ENCODE data around the gene TRAK1. TPM values are rescaled to one million over a fixed set of nuclear protein-coding genes. Genes with fewer than 3 reads are reported as not detected.

Gene TRAK1
- total RNA-seq, 1 experiment from 2014 or later, result 7.1 TPM

DNA sequence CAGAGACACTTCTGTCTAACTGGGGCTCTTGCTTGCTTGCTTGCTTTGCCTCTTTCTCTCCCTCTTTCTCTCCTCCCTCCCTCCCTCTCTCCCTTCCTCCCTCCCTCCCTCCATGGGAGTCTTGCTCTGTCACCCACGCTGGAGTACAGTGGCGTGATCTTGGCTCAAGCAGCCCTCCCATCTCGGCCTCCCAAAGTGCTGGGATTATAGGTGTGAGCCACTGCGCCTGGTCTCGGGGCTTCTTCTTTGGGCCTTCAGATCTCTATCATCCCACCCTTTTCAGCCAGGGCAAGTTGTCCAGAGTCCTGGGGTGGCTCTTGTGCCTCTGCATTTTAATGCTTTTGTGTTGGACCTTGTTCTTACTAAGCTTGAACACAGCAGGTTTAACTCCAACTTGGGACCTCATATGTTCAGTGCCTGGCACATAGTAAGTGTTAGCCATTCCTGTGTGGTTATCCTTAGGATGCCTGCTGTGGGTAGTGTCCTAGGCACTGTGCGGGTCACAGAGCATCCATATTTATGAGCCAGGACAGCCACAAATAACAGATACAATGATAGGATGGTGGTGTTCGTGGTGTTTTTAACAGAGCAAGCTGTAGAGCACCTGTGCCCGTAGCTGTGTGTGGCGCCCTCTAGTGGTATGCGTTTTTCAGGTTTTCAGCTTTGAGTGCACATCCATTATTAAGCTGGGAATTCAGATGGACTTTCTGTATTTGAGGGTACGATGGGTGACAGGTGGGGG, 99.7 kb downstream of the TRAK1 start:
- peak; percentile 41 for DNase-seq
- H3K4me3 ChIP-seq, result no peak overlapping the region
- no peaks in the 10 kb centered on the region for H3K27me3 ChIP-seq
- H3K9me3 ChIP-seq, result no peaks in the 10 kb centered on the region
- H3K36me3 ChIP-seq, result no peaks in the 10 kb centered on the region

DNA sequence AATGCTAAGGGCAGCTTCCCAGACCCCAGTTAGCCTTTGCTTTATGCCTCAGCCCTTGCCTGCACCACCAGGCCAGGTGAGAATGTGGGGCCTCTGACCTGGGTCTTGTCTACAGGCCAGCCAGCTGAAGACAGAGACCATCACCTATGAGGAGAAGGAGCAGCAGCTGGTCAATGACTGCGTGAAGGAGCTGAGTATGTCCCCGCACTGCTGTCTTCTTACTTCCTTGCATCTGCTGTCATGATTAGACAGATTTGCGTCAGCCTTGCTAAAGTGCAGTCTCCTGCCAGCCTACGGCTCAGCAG, 100.2 kb downstream of the TRAK1 start:
- DNase-seq, result no peak
- H3K4me3 ChIP-seq, result no peak overlapping the region
- no peaks in the 10 kb centered on the region for H3K27me3 ChIP-seq
- no peaks in the 10 kb centered on the region for H3K9me3 ChIP-seq
- H3K36me3 ChIP-seq, result no peaks in the 10 kb centered on the region

DNA sequence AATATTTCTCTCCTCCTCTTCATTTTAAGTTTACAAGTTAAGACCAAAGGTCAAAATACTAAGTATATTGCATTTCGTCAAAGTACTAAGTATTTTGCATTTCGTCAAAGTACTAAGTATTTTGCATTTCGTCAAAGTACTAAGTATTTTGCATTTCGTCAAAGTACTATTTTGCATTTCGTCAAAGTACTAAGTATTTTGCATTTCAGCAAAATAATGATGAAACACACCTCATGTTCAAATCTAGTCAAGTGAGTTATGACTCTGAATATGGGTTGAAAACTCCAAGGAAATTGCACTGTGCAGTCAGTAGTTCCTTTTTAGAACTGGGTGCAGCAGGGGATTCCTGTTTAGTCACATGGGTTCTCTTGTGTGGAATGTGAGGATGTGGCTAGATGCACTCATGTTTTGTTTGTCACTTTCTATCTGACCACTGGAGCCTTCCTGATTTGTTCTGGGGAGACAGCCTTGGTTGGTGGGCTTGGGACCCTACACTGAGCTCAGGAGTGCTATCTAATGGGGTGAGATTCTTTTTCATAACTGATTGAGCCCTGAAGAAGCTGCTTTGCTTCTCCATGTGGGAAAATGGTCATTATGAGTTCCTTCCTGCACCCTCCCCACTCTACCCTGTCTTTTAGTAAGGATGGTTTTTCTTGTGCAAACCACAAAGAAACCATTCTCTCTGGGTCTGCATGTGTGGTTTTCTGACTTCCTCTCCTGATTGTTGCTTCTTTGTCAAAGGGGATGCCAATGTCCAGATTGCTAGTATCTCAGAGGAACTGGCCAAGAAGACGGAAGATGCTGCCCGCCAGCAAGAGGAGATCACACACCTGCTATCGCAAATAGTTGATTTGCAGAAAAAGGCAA, 101.4 kb downstream of the TRAK1 start:
- Histone ChIP-seq H3K36me3 (no peaks in the 10 kb centered on the region), H3K27me3 (no peaks in the 10 kb centered on the region), H3K9me3 (no peaks in the 10 kb centered on the region), H3K4me3 (no peak overlapping the region)
- DNase-seq, result no peak

DNA sequence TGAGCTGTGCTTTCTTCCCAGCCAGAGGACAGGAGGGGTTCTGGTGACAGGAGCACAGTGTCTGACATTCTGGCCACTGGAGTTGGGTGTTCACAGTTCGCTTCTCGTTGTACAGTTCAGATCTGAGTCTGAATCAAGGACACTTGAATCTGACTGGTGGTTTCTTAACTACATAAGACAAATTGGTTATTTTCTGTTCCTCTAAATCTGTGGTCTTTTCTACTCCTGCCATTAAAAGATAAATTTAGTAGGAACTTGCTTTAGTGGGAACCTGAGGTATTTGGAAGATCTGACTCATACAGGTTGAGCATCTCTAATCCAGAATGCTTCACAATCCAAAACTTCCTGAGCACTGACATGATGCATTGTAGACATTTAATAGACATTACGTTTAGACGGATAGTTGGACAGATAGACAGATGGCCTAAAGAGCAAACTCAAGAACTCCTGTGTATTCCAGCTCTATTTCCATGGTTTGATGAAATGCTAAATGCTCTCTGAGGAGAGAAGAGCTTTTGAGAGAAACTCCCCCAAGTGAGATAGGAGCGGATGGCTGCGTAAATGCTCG, 103.9 kb downstream of the TRAK1 start:
- no peak for DNase-seq
- no peak overlapping the region for H3K4me3 ChIP-seq
- no peaks in the 10 kb centered on the region; the same call in 1 of the 2 replicates for H3K36me3 ChIP-seq

DNA sequence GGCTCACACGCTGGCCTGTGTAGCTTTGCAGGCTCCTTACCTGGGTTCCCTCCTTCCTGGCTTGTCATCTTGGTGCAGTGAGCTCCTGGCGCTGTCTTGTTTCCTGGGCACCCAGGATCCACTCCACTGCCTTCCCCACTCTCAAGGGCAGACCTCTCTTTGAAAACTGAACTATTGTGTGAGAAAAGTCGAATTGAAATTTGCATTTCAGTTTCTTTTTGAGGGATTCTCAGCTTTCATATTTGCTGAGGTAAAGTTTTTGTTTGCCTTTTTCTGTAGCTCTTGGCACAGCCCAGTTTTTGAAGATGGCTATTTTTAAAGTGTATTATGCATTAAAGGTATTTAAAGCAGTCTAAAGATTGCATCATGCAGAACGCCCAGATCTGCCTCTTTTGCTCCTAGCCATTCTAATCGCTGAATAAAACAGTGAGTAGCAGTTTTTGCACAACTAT, 104.7 kb downstream of the TRAK1 start:
- no peak overlapping the region for H3K4me3 ChIP-seq
- no peaks in the 10 kb centered on the region for H3K9me3 ChIP-seq
- H3K36me3 ChIP-seq, result no peaks in the 10 kb centered on the region; the same call in 1 of the 2 replicates
- no peaks in the 10 kb centered on the region for H3K27me3 ChIP-seq
- no peak for DNase-seq

More for the DNA sequence above, 103.9 kb downstream of the TRAK1 start:
- Histone ChIP-seq H3K9me3 (no peaks in the 10 kb centered on the region), H3K27me3 (no peaks in the 10 kb centered on the region)

DNA sequence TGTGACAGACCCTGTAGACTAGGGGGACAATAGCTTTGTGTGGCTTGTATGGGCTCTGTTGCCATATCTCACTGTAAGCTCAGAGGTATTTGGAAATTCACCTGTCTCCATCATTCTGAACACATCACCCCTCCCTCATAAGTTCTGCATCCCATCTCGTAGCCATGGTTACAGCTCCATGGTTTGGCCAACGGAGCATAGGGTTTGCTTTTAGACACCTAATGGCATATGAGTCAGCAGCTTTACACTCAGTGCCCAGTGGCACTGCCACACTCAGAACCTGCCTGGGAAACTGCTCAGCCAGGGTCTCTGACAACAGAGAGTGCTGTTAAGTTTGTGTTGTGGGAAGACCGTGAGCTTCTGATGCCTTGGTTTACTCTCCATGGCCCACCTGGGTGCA, 107.6 kb downstream of the TRAK1 start:
- DNase-seq, result no peak
- no peaks in the 10 kb centered on the region; the same call in 1 of the 2 replicates for H3K36me3 ChIP-seq
- H3K4me3 ChIP-seq, result no peak overlapping the region

DNA sequence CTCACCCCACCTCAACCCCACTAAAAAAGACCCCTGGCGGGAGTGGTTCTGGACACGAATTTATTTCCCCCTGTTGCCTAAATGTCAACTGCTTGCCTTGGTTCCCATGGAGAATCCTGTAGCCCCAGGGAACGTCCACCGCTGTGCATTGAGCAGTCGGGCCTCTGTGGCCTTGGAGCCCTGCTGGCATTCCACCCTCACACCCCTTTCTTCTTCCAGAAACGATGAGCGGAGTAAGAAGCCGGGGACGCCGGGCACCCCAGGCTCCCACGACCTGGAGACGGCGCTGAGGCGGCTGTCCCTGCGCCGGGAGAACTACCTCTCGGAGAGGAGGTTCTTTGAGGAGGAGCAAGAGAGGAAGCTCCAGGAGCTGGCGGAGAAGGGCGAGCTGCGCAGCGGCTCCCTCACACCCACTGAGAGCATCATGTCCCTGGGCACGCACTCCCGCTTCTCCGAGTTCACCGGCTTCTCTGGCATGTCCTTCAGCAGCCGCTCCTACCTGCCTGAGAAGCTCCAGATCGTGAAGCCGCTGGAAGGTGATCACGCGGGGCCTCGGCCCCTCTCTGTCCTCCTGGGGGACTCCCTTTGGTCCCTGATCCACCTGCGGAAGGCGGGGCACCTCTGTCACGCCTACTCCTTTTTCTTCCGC, 111.2 kb downstream of the TRAK1 start:
- Histone ChIP-seq H3K9me3 (no peaks in the 10 kb centered on the region), H3K36me3 (no peaks in the 10 kb centered on the region; the same call in 1 of the 2 replicates), H3K27me3 (no peaks in the 10 kb centered on the region), H3K4me3 (no peak overlapping the region)
- no peak for DNase-seq

More for the DNA sequence above, 107.6 kb downstream of the TRAK1 start:
- H3K9me3 ChIP-seq, result no peaks in the 10 kb centered on the region
- H3K27me3 ChIP-seq, result no peaks in the 10 kb centered on the region

DNA sequence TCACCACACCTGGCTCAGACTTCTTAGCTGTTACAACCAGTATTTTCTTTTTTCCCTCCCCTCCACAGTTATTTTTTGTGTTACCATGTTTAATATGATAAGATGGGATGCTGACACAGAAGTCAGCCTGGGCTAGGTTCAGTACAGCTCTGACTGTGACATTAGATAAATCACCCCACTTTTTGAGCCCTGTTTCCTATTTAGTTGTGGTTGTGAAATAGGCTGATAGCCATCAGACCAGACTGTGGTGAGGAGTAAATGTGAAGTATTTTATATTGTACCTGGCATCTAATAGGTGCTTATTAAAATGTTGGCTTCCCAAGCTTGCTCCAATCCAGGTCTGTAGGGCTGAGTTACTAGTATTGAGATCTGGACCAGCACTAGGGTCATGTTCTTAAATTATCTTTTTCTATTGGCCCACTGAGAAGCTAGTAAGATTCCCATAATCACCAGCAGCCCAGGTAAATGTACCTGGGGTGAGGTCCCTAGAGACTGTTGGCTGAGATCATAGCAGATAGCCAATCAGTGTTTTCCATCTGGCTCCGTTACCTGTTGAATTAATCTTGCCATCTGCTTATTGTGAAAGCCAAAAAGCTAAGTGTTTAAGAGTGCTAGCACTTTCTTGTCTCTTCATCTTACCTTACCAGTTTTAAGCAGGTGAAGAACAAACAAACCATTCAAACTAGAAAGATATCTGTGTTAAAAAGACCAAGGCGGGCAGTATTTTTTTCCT, 113.9 kb downstream of the TRAK1 start:
- H3K36me3 ChIP-seq, result no peaks in the 10 kb centered on the region
- DNase-seq, result no peak
- no peak overlapping the region for H3K4me3 ChIP-seq
- H3K9me3 ChIP-seq, result no peaks in the 10 kb centered on the region
- H3K27me3 ChIP-seq, result no peaks in the 10 kb centered on the region

DNA sequence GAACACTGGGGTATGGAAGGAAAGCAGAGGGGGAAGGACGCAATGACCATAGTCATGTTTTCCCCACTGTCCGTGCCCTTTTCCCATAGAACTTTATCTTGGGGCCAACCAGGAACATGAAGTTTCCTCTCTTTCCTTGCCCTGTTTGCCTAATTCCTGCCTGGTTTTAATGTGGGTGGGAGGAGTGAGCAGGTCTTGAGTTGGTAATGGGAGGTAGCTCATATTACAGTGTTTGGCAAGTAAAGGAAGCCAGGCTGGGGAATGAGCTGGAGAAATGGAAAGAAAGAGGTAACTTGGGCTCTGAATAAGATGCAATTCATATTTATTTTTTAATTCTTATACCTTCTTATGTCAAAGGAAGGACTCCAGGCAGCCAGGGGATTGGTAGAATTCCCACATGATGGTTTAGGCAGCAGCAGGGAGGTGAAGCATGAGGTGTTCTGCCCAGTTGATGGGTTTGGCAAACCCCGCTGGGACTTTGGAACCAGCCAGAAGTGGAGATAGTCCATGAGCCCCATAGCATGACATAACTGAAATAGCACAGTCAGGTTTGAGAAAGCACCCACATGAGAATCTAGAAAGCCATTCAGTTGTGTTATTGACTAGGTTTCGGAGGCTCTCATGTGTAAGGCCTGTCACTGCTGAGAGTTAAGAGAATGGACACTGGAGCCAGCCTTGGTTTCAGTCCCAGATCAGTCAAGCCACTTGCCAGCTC, 114.8 kb downstream of the TRAK1 start:
- no peak for DNase-seq

DNA sequence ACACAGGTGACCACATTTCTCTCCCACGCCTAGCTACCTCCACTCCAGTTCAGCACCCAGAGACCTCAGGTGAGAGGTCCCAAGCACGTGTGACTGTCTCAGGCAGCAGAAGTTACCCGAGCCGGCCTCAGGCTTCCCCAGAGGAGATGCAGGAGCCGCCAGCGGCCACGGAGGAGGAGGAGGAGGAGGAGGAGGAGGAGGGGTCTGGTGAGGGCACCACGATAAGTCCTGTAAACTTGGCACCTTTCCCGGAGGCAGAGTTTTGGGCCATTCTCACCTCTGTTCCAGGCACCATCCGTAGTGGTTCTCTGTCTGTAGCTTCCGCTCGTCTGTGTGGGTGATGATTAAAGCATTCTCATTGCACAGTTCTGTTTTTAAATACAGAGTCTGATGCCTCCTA, 118.8 kb downstream of the TRAK1 start:
- Histone ChIP-seq H3K36me3 (no peaks in the 10 kb centered on the region), H3K27me3 (no peaks in the 10 kb centered on the region), H3K9me3 (no peaks in the 10 kb centered on the region), H3K4me3 (no peak overlapping the region)
- DNase-seq, result no peak

More for the DNA sequence above, 114.8 kb downstream of the TRAK1 start:
- Histone ChIP-seq H3K4me3 (no peak overlapping the region), H3K36me3 (no peaks in the 10 kb centered on the region), H3K27me3 (no peaks in the 10 kb centered on the region), H3K9me3 (no peaks in the 10 kb centered on the region)

DNA sequence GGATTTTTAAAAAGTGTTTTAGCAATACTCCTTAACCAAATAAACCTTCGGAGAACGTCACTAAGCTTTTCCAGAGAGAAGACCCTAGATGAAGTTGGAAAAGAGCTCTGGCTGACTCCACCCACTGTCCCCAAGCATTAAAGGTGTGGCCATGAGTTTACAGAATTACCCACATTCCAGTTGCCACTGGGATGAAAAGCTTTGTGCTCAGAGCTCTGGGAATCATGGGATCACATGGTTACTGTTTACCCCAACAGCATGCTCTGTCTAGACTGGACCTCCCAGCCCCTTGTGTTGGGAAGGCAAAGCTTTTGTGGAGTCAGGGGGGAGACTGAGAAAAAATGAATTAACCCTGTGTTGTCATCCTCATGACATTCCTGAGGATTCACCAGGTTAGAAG, 119.6 kb downstream of the TRAK1 start:
- Histone ChIP-seq H3K27me3 (no peaks in the 10 kb centered on the region), H3K4me3 (no peak overlapping the region), H3K9me3 (no peaks in the 10 kb centered on the region), H3K36me3 (no peaks in the 10 kb centered on the region)
- no peak for DNase-seq

DNA sequence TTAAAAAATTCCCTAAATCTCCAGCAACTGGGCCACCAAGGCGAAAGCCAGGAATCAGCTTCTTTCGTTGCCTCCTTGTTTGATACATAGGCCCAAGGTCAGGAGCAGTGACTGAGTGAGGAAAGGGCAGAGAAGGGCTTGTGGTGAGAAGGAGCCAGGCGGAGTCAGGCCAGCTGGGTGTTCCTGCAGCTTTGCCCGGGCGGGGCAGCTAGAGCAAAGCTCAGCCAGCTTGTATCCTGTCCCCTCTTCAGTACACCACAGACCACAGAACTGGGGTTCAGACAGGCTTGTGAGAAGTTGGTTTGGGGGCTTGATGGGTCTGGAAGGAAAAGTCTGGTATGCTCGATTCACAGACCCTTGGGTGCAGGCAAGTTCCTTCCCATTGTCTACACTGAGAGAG, 122.3 kb downstream of the TRAK1 start:
- Histone ChIP-seq H3K4me3 (no peak overlapping the region), H3K9me3 (no peaks in the 10 kb centered on the region), H3K27me3 (no peaks in the 10 kb centered on the region), H3K36me3 (no peaks in the 10 kb centered on the region)
- no peak for DNase-seq

DNA sequence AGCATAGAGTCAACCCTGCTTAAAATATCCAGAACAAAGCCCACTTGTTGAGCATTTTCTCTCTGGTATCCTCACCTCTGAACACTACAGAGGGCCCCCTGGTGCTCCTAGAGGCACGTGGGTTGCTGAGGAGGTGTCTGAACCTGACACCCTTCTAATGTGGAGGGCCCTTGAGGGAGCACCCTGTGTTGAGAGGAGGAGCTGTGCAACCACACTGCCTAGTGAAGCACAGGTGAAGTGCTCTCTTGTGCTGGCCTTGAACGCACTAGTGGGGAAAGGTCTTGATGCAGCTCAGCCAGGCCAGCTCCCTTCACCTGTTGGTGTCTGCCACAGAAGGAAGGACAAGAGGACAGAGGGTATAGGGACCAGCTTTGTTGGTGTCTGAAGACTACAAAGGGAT, 122.9 kb downstream of the TRAK1 start:
- H3K27me3 ChIP-seq, result no peaks in the 10 kb centered on the region
- DNase-seq, result no peak
- no peaks in the 10 kb centered on the region for H3K9me3 ChIP-seq
- no peak overlapping the region for H3K4me3 ChIP-seq
- H3K36me3 ChIP-seq, result no peaks in the 10 kb centered on the region

DNA sequence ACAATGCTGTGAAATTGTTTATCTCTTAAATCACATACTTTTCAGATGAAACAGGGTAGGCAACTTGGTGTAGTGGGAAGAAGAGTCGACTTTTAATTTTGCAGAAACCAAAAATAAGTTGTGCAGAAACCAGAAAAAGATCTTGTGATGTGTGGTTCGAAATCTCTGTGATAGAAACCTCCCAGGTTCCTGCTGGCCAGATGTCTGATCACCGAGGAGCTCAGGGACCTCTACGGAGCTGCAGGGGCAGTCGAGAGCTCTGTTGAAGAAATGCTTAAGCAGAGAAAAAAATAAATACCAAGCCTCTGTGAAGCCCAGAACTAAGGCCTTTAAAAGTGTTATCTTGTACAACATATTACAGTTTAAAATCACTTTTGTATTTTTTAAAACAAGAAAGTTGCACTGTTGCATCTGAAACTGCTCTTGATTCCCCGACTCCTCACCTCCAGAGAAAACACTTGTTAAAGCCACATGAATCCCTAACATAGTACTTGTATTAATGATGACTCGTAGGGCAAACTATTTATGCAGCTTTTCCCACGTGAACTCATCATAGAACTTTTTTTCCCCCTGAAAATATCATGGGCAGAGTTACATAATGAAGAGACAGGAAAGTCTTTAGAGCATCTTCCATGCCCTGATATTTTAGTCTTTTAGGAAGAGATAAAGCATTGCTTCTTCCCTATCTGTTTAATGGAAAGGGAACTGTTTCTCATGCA, 123.6 kb downstream of the TRAK1 start:
- no peak for DNase-seq
- no peak overlapping the region for H3K4me3 ChIP-seq
- no peaks in the 10 kb centered on the region for H3K9me3 ChIP-seq
- no peaks in the 10 kb centered on the region for H3K36me3 ChIP-seq
- no peaks in the 10 kb centered on the region for H3K27me3 ChIP-seq

DNA sequence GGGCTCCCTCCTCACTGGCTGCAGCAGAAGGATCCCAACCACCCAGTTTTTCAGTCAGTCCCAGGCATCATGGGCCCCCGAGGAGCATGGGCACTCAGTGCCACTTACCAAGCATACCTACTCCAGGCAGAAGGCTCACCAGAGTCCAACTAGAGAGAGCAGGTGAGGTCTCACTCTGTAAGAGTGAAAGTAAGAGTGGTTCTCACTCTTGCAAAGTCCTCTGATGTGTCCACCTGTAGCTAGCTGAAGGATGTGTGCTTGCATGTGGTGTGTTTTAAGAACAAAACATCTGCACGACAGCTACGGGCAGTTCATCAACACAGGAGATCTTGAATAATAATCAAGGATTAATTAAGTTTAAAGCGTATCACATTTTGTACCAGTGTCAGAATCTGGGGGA, 125.1 kb downstream of the TRAK1 start:
- no peak for DNase-seq
- Histone ChIP-seq H3K4me3 (no peak overlapping the region), H3K36me3 (no peaks in the 10 kb centered on the region)

More for the DNA sequence above, 125.1 kb downstream of the TRAK1 start:
- Histone ChIP-seq H3K27me3 (no peaks in the 10 kb centered on the region), H3K9me3 (no peaks in the 10 kb centered on the region)
